GM18502 (cell line): ENCODE measurements around the gene SLFN14.
"Not testable (repeated sequence)": the region's sequence is repeated elsewhere in the genome, so short reads cannot be mapped to it uniquely, and the experiment has no call there.

Experiments used
- ATAC-seq: cut with Tn5 transposase; IDR thresholded peaks from one replicate; pipeline ENCODE4 v1.9.1; 2021; ENCODE audit warnings: mild to moderate bottlenecking; ENCODE audit not compliant: unreplicated experiment, poor library complexity

Gene SLFN14

GRCh38 chr17:35529866-35530265 is 30.8 kb downstream of the SLFN14 start:
- no peak for ATAC-seq

GRCh38 chr17:35529326-35529725 is 31.3 kb downstream of the SLFN14 start:
- not testable (repeated sequence) for ATAC-seq

GRCh38 chr17:35523296-35523695 is 37.3 kb downstream of the SLFN14 start:
- ATAC-seq = no peak

GRCh38 chr17:35521654-35522256 is 38.9 kb downstream of the SLFN14 start:
- ATAC-seq = not testable (repeated sequence)

GRCh38 chr17:35521150-35521549 is 39.5 kb downstream of the SLFN14 start:
- ATAC-seq = no peak

GRCh38 chr17:35519906-35520442 is 40.6 kb downstream of the SLFN14 start:
- ATAC-seq = no peak

GRCh38 chr17:35519439-35519838 is 41.2 kb downstream of the SLFN14 start:
- no peak for ATAC-seq

- not testable (repeated sequence) for ATAC-seq
Measured at GRCh38 chr17:35518431-35518830, 42.2 kb downstream of the SLFN14 start.

GRCh38 chr17:35515027-35515426 is 45.6 kb downstream of the SLFN14 start:
- no peak for ATAC-seq

- no peak for ATAC-seq
Measured at GRCh38 chr17:35514564-35514963, 46.1 kb downstream of the SLFN14 start.
